GM18511 (cell line): ENCODE results near the gene PFKFB3.
"Not testable (repeated sequence)": the region's sequence is repeated elsewhere in the genome, so short reads cannot be mapped to it uniquely, and the experiment has no call there.

ENCODE experiments used
- ATAC-seq: cut with Tn5 transposase; IDR thresholded peaks from one replicate; pipeline ENCODE4 v1.9.1; 2021; ENCODE audit warnings: mild to moderate bottlenecking, moderate library complexity; ENCODE audit not compliant: unreplicated experiment

PFKFB3 gene

GRCh38 chr10:6202684-6203330, at the start of gene PFKFB3:
Gene PFKFB3 (plus strand): TSS chr10:6202932. CDS start chr10:6203261, 329 bp downstream.
- ATAC-seq: peak; percentile 79

DNA sequence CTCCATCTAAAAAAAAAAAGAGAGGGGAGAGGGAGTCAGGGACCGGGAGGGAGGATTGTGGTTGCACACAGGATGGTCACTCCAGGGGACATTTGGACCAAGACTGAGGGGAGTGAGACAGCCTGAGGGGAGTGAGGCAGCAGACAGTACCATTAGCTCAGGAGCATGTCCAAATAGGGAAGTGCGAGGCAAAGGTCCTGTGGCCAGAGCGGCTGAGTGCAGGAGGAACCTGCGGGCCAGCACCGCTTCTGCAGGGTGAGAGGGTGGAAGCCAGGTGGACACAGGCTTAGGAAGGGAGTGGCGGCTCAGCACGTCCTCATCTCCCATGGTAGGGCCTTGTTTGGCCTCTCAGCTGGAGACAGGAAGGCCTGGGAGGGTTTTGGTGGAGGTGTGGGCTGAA, 48.9 kb upstream of the PFKFB3 start:
- no peak for ATAC-seq

- no peak for ATAC-seq
Observed at GRCh38 chr10:6154566-6154965, 48.2 kb upstream of the PFKFB3 start.

GRCh38 chr10:6158276-6158675, 44.5 kb upstream of the PFKFB3 start:
- ATAC-seq: no peak

DNA sequence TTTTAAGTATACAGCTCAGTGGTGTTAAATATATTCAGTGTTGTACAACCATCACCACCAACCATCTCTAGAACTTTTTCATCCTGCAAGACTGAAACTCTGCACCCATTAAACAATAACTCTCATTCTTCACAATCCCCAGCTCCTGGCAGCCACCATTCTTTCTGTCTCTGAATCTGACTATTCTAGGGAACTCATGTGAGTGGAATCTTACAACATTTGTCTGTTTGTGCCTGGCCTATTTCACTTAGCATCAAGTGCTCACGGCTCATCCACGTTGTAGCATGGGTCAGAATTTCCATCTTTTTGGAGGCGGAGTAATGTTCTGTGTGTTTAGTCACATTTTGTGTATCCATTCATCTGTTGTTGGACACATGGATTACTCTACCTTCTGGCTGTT, 40.8 kb upstream of the PFKFB3 start:
- ATAC-seq: no peak

DNA sequence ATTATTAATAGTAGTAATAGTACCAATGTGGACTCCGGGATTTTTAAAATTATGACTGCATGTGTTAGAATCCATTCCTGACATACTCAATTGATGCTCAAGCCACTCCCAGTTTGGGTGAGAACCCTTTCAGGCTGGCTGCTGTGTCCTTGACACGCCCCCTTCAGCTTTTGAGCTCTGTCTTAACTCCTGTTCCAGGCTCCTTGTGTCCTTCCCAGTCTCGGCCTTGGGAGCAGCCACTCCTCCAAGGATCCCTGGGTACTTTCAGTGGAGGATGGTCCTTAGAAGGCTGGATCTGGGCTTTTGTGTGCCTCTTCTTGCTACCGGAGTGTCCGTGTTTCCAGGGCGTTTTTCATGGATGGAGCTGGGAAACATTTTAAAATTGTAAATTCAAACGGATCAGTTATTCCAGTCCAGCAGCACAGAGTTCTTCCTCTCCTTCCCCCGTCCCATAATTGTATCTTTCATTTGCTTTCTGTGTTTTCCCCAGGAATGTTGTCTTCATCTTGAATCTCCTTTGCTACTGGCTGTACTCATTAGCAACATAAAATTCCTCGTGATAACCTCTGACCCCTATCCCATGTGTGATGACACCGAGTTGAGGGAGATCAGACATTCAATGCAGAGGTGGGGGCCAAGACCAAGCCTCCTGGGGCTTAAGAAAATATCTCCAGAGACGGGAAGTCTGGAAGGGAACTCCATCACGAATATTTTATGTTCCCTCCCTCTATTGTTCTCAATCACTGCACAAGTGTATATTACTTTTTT, 40.0 kb upstream of the PFKFB3 start:
- ATAC-seq: no peak

DNA sequence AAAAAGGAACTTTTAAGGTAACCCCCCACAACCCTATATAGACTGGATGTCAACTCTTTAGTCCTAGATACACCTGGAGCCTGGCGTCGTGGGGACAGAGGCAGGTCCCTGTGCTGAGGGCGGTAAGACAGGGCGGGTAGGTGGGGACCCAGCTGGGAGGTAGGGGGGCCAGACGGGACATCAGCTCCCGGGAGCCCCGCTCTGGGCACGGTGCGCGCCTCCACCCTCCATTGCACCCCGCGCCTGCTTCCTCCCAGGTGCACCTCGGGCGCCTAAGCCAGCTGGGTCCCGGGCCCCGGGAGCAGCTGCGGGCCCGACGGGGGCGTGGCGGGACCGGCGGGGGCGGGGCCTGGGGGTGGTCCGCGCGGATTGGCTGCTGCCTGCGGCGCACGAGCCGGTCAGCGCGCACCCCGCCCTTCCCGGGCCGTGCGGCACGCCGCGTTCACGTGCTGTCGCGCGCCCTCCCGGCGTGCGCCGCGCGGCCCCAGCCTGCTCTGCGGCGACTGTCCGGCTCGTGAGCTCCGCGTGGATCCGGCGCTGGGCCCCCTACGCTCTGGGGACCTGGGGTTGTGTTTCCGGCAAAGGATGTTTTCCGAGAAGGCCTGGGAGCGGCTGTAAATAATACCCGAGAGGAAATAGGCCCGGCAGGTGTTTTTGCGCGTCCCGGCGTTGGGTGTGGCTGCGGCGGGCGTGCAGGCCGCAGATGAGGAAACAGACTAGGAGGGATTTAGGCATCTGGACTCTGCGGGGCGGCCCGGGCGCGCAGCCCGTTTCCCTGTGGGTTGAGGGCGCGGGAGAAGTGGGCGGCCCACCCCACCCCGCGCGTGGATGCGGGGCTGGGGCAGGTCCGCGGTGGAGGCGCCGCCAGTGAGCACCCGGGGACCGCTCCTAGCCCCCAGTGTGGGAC, 39.1 kb upstream of the PFKFB3 start:
- ATAC-seq: peak; percentile 91

- no peak for ATAC-seq
Observed at GRCh38 chr10:6164271-6165095, 38.2 kb upstream of the PFKFB3 start.

- no peak for ATAC-seq
Observed at GRCh38 chr10:6165221-6165725, 37.5 kb upstream of the PFKFB3 start.

GRCh38 chr10:6165933-6166332, 36.8 kb upstream of the PFKFB3 start:
- ATAC-seq: not testable (repeated sequence)

DNA sequence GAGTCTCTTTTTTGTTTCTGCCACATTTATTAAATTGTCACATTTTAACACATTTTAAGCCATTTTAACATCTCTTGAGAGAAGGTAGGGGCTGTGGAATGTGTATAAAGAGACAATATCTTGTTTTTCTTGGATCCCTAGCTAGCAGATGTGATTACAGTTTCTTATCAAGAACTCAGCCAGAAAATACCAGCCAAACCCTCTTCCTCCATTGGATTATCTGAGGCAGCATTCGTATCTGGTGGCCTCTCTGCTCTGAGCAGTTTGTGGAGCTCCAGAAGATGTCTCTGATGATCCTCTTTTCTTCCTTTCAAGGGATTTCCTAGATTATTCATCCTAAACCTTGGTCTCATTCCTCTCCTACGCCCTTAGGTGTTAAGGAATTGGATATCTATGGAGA, 35.3 kb upstream of the PFKFB3 start:
- ATAC-seq: no peak

- ATAC-seq: no peak
Observed at GRCh38 chr10:6168084-6168483, 34.6 kb upstream of the PFKFB3 start.

DNA sequence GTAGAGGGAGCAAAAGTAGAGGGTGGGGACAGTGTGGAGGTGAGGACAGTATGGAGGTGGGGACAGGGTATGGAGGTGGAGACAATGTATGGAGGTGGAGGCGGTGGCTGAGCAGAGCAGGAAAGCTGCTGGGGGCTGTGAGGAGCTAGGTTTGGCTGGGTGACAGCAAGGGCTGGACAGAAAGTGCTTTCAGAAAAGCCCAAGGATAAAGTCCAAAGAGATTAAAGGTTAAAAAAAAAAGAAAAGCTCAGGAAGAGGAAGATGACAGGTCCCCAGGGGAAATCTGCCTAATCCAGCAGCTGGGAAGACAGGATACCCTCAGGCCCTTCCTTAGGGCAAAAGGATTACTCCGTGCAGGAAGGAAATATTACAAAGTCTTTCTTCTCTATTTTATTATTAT, 32.1 kb upstream of the PFKFB3 start:
- no peak for ATAC-seq

DNA sequence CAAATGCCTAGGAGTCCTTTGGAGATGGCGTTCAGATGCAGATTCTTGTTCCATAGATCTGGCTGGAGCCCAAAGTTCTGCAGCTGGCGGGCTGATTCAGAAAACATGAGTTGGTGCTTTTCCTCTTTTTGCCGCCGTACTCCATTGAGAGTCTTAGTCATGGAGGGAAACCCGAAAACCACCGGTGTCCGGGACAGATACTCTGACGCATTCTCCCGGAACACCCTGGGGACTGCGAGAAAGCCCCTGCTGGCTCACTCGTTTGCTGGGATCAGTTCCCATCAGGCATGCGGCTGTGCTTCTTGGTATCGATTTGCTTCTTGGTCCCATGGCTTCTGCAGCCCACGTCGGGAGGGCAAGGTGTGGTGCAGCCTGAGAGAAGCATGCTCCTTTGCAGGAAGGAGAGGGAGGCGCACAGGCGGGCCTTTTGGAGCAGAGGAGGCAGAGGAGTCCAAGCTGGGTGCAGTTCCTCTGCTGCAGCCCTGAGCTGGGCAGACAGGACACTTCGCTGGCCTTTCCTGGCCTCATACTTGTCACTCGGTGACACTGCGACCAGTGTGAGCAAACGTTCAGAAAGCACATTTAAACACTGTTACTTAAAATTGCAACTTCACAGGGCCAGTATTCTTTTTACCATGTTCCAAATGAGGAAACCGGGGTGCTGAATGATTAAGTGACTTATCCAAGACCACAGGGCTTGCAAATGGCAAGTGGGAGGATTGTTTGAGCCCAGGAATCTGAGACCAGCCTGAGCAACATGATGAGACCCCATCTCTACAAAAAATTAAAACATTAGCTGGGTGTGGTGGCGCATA, 30.6 kb upstream of the PFKFB3 start:
- no peak for ATAC-seq

GRCh38 chr10:6173203-6173602, 29.5 kb upstream of the PFKFB3 start:
- no peak for ATAC-seq

DNA sequence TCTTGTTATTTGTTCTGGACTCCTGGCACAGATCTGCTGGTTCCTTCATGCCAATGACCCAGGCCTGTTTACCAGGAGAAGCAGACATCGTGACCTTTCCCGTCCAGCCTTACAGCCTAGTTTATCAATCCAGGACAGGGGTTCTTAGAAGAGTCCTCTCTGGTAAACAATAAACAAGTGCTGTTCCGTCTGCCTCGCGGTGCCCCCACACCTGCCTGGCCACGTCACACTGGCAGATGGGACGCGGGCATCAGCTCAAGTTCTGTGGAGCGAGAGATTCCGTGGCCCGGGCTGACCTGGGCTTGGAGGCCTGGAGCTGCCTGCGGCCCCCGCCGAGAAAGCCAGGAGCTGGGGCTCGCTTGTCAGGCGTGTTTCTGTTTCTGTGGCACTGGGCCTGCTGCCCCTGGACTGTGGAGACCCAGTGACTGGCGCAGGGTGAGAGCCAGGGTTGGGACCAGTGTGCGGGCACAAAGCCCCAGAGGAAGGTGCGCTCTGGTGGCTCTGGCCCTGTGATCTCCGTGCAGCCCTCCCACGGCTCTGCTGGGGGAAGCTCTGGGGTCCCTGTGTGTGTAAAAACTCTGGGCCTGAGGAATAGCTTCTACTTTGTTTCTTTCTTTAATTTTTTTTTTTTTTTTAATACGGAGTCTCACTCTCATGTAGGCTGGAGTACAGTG, 28.4 kb upstream of the PFKFB3 start:
- ATAC-seq: no peak

- no peak for ATAC-seq
Observed at GRCh38 chr10:6175329-6176055, 27.2 kb upstream of the PFKFB3 start.

DNA sequence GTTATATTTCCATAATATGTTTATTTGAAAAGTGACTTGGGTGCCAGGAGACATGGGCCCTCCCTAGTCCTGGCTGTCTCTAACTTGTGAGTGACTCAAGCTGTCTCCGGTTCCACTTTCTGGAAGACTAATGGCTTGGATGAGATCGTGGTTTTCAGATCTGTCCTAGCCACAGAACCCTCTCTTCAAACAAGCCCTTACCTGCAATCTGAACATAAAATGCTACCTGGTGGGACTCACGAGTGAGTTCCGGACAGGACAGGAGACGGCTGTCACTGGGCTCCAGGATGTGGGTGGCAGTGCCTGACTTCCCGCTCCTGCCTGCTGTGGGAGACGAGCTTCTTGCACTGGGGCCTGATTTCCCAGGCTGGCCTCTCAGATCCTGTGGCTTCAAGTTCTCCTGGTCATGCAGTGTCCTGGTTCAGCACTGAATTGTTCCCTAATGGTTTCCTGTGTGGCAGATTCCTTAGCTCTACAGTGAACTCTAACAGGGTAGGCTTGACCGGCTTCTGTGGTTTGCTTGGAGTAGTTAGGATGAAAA, 26.0 kb upstream of the PFKFB3 start:
- ATAC-seq: no peak
